Kidney tubule cell (primary cell): ENCODE results near the gene HMGCS1.
"Not testable (repeated sequence)": the region's sequence is repeated elsewhere in the genome, so short reads cannot be mapped to it uniquely, and the experiment has no call there.

Source experiments
- DNase-seq: peaks from one replicate; pipeline ENCODE4 v3.0.0-alpha.2; 2018; ENCODE audit warnings: low spot score

HMGCS1 gene

DNA sequence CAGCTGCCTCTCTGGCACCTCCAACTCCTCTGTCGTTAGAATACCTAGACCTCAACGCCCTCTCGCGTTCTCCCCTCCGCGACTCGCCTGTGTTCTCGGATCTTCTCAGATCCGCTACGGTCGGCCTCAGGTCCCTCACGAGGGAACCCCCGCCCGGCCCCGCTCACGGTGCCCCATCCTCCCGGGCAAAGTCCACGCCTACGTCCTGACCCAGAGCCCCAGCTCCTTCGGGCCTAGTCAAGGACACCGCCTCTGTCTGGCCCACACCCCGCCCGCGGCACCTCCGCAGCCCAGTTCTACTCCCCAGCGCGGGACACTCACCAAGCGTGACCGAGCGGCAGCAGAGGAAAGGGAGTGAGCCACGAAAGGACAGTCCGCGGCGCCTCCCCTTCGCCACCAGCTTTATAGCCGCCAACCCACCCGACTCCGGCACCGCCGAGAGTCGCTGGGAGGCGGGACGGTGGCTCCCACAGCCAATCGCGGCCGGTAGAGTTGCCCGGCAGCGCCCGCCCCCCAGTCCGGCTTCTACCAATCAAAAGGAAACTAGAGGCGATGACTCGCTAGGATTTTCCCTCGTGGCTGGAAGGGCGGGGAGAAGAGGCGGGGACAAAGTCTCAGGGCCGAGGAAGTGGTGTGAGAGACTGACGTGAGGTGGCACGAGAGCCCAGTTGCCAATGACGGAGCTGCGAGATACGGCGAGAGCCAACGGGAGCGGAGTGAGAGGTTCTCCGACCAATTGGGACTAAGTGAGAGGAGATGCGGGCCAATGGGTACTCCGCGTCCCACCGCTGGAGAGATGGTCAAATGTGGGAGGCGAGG, at the start of gene HMGCS1:
TSS of gene HMGCS1 (minus strand) at position 378 of the 819 bp plus-strand sequence. CDS start 14,447 bp downstream, outside the sequence.
- peak; percentile 100 for DNase-seq

DNA sequence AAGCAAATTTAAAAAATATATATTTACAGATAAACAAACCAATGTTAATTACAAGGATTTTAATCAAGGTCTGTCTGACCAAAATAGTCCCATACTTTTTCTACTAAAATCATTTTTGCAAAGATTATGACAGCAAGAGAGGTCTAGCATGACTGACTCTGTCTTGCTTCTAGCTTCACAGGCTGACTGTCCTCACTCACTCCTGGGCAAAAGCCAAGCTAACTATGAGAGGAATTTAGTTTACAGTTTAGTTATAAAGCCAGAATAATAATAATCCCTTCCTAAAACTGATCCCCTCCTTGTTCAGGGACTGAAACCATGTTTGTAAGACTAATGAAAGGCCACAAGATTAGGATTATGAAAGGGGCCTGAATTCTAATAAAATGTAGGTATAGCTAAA, 45.5 kb upstream of the HMGCS1 start:
- no peak for DNase-seq

- DNase-seq: no peak
Observed at GRCh38 chr5:43358301-43358700, 45.1 kb upstream of the HMGCS1 start.

DNA sequence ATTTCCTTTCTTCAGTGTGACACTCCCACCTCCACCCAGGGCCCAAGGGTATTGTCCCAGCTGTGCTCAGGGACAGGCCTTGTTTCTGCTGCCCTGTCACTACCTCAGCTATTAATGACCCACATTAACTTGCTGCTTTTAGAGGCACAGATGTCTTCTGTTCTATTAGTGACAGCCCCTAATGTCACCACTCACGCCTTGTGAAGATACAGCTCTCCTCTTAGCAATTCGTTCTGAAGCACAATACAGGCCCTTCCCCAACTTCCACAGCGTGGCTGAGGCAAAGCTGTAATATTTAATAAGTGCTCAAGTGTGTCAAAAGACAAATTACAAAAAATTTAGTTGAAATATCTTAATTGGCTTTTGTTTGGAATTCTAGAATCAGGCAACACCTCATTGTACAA, 44.7 kb upstream of the HMGCS1 start:
- DNase-seq: no peak

- DNase-seq: no peak
Observed at GRCh38 chr5:43357067-43357466, 43.9 kb upstream of the HMGCS1 start.

GRCh38 chr5:43354774-43355173, 41.6 kb upstream of the HMGCS1 start:
- DNase-seq: no peak

GRCh38 chr5:43353668-43354067, 40.5 kb upstream of the HMGCS1 start:
- no peak for DNase-seq

- no peak for DNase-seq
Observed at GRCh38 chr5:43352915-43353314, 39.7 kb upstream of the HMGCS1 start.

- no peak for DNase-seq
Observed at GRCh38 chr5:43352131-43352530, 38.9 kb upstream of the HMGCS1 start.

- DNase-seq: no peak
Observed at GRCh38 chr5:43348861-43349363, 35.7 kb upstream of the HMGCS1 start.

GRCh38 chr5:43348207-43348606, 35.0 kb upstream of the HMGCS1 start:
- no peak for DNase-seq

DNA sequence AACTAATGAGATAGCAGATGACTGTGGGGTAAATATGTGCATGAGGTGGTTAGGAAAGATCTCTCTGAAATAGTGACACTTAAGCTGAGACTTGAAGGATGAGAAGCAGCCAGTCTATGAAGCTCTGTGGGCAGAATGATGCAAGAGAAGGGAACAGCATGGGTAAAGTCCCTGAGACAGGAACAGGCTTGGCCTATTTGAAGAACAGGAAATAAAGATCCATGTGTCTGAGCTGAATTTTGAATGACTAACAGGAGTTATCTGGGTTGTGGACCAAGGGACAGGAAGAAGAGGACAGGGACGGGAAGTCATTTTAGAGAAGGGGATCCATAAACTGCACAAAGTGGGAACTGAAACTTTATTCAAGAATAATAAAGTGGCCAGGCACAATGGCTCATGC, 25.6 kb upstream of the HMGCS1 start:
- DNase-seq: no peak

DNA sequence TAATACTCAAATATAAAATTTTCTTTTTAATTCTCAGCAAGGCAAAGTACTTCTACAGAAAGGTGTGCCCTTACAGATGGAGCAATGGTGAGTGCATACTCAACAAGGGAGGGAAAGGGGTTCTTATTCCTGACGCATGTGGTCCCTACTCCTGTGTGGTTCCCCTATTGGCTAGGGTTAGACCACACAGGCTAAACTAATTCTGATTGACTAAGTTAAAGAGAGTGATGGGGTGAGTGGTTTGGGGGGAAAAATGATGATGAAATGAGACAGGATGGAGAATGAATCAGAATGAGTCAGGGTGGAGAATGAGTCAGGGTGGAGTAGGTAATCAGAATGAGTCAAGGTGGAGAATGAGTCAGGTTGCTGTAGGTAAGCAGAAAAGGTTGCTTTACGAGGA, 22.9 kb upstream of the HMGCS1 start:
- peak; percentile 70 for DNase-seq

DNA sequence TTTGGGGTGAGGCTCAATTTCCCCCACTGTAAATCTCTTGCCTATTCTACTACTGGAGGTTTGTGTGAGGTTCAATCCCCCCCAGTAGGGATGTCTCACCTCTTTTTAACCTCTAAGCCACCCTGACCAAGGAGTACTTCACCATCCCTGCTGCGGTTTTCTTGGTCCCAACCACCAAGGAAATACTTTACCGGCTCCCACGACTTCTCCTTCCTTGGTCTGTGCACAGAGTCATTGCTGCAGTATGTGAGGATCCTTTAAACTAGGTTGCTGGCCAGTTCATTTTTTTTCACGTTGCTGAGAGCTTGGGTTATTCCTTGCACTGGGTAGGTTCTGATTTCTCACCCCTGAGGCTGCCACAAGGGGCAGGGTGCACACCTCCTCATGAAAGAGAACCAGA, 22.5 kb upstream of the HMGCS1 start:
- no peak for DNase-seq

DNA sequence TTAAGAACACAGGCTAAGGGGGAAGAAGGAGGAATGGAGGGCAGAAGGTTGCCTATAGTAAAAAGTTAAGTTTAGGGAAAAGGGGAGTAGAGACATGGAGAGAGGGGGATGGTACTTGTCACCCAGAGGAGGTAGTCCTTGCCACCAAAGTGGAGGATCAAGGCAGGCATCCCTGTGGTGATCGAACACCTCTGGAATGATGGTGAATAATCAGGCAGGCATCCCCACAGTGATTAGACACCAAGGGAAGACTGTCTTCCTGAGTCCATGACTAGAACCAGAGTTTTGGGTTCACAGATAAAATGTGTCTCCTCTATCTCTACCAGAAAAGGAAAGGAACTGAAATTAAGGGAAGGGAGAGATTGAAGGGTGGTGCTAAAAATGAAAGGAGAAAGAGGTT, 19.2 kb upstream of the HMGCS1 start:
- peak; percentile 71 for DNase-seq

DNA sequence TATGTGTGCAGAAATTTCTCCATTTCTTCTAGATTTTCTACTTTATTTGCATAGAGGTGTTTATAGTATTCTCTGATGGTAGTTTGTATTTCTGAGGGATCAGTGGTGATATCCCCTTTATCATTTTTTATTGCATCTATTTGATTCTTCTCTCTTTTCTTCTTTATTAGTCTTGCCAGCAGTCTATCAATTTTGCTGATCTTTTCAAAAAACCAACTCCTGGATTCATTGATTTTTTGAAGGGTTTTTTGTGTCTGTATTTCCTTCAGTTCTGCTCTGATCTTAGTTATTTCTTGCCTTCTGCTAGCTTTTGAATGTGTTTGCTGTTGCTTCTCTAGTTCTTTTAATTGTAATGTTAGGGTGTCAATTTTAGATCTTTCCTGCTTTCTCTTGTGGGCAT, 12.4 kb upstream of the HMGCS1 start:
- not testable (repeated sequence) for DNase-seq

DNA sequence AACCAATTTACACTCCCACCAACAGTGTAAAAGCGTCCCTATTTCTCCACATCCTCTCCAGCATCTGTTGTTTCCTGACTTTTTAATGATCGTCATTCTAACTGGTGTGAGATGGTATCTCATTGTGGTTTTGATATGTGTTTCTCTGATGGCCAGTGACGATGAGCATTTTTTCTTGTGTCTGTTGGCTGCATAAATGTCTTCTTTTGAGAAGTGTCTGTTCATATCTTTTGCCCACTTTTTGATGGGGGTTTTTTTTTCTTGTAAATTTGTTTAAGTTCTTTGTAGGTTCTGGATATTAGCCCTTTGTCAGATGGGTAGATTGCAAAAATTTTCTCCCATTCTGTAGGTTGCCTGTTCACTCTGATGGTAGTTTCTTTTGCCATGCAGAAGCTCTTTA, 10.3 kb upstream of the HMGCS1 start:
- not testable (repeated sequence) for DNase-seq

DNA sequence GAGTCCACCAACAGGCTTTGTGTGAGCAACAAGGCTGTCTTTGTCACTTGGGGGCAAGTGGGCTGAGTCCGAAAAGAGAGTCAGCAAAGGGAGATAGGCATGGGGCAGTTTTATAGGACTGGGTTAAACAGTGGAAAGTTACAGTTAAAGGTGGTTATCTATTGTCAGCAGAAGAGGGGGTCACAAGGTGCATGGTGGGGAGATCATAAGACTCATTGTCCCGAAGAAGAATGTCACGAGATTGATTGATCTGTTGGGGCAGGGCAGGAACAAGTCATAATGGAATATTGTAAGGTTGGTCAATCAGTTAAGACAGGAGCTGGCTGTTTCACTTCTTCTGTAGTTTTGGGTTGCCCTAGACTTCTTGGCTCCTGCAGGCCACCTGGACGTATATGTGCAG, 7.6 kb upstream of the HMGCS1 start:
- DNase-seq: no peak

GRCh38 chr5:43316421-43316820, 3.2 kb upstream of the HMGCS1 start:
- DNase-seq: peak; percentile 74

GRCh38 chr5:43315682-43316081, 2.5 kb upstream of the HMGCS1 start:
- DNase-seq: no peak

- peak; percentile 90 for DNase-seq
Observed at GRCh38 chr5:43315263-43315662, 2.1 kb upstream of the HMGCS1 start.

- peak; percentile 23 for DNase-seq
Observed at GRCh38 chr5:43314724-43315123, 1.5 kb upstream of the HMGCS1 start.

DNA sequence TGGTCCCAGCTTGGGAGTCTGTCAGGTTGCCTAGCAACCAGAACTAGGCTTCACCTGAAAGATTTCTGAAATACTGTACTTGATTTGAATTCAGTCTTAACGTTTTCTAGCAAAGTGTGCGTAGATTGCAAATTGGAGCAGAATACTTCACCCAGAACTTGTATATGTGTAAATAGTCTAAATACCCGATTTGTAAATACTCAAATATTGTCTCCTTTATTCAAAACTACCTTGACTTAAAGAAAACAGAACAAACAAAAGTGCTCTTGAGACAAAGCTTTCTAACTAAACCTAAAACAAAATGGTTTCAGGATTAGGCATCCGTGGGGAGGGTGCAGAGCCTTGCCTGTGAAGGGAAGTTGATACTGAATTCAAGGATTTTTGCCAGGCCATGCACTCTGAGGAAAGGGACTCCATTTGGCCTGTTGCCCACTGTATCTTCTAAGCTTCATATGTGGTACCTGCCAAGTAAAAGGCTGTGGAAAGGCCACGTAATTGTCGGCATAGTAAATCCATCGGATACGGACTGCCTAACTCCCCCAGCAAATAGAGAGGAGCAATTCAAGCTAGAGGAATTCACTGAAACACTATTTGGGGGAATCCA, 744 bp upstream of the HMGCS1 start:
- DNase-seq: no peak

GRCh38 chr5:43312699-43313034, 545 bp downstream of the HMGCS1 start:
- no peak for DNase-seq
